Measurements from ENCODE around the gene MYO18A. TPM values are rescaled to one million over a fixed set of nuclear protein-coding genes. Genes with fewer than 3 reads are reported as not detected.

The MYO18A gene
- total and polyA plus RNA-seq, 5 experiments from 2014 or later, result 4.6 to 69.3 (median 12.6) TPM

- no peaks in the 10 kb centered on the region for H3K9me3 Mint-ChIP-seq
- H3K36me3 Mint-ChIP-seq, result peaks cover 0 to 3% (median 0%) of the 10 kb centered on the region in 3 donors
- peaks cover 3 to 26% (median 9%) of the 10 kb centered on the region in 5 donors for H3K27me3 Mint-ChIP-seq
- DNase-seq, result no peak
- H3K4me3 Mint-ChIP-seq, result no peak overlapping the region
- POLR2A ChIA-PET, result no interaction called here
- ATAC-seq, result no peak
- H3K27ac Mint-ChIP-seq, result no peak overlapping the region
- peaks cover 5 to 23% (median 7%) of the 10 kb centered on the region in 4 donors for H3K4me1 Mint-ChIP-seq
Measured at GRCh38 chr17:29041571-29041970, 138.6 kb downstream of the MYO18A start.

- Mint-ChIP-seq H3K4me3 (no peak overlapping the region), H3K27ac (no peak overlapping the region), H3K27me3 (peaks cover 2 to 26% (median 4%) of the 10 kb centered on the region in 5 donors), H3K4me1 (peaks cover 5 to 23% (median 7%) of the 10 kb centered on the region in 4 donors), H3K36me3 (peaks cover 0 to 3% (median 0%) of the 10 kb centered on the region in 3 donors), H3K9me3 (peaks cover 0 to 2% (median 0%) of the 10 kb centered on the region in 9 donors)
- ATAC-seq (no peak), DNase-seq (no peak)
- POLR2A ChIA-PET, result no interaction called here
Measured at GRCh38 chr17:29041091-29041490, 139.1 kb downstream of the MYO18A start.

- Mint-ChIP-seq H3K36me3 (peaks cover 1 to 4% (median 3%) of the 10 kb centered on the region in 3 donors), H3K9me3 (peaks cover 0 to 6% (median 5%) of the 10 kb centered on the region in 9 donors), H3K4me3 (no peak overlapping the region), H3K27me3 (peaks cover 6 to 29% (median 10%) of the 10 kb centered on the region in 5 donors), H3K4me1 (peaks cover 5 to 23% (median 7%) of the 10 kb centered on the region in 4 donors), H3K27ac (no peak overlapping the region)
- POLR2A ChIA-PET, result no interaction called here
- DNase-seq (no peak), ATAC-seq (no peak)
Measured at GRCh38 chr17:29039764-29040598, 140.2 kb downstream of the MYO18A start.

GRCh38 chr17:29038085-29038795 lies 142.0 kb downstream of the MYO18A start:
- POLR2A ChIA-PET, result interaction anchor here (0.6 kb wide), 1 partner anchor 52 kb away, joined by 3 read pairs; no protein-coding TSS in a partner anchor
- Mint-ChIP-seq H3K4me3 (no peak overlapping the region), H3K4me1 (peaks cover 5 to 13% (median 7%) of the 10 kb centered on the region in 4 donors), H3K27ac (no peak overlapping the region), H3K9me3 (peaks cover 5 to 23% (median 16%) of the 10 kb centered on the region in 9 donors), H3K36me3 (peaks cover 3 to 18% (median 6%) of the 10 kb centered on the region in 3 donors), H3K27me3 (peaks cover 12 to 36% (median 17%) of the 10 kb centered on the region in 5 donors)
- ATAC-seq (no peak), DNase-seq (no peak)

GRCh38 chr17:29037739-29038084 lies 142.5 kb downstream of the MYO18A start:
- no peak overlapping the region for H3K27ac Mint-ChIP-seq
- peaks cover 5 to 8% (median 5%) of the 10 kb centered on the region in 4 donors for H3K4me1 Mint-ChIP-seq
- H3K36me3 Mint-ChIP-seq, result peaks cover 3 to 22% (median 8%) of the 10 kb centered on the region in 3 donors
- ATAC-seq (no peak), DNase-seq (no peak)
- POLR2A ChIA-PET, result no interaction called here
- peaks cover 5 to 25% (median 16%) of the 10 kb centered on the region in 9 donors for H3K9me3 Mint-ChIP-seq
- H3K27me3 Mint-ChIP-seq, result peaks cover 12 to 36% (median 20%) of the 10 kb centered on the region in 5 donors
- no peak overlapping the region for H3K4me3 Mint-ChIP-seq

- H3K4me3 Mint-ChIP-seq, result no peak overlapping the region
- H3K36me3 Mint-ChIP-seq, result peaks cover 3 to 22% (median 8%) of the 10 kb centered on the region in 3 donors
- peaks cover 5 to 25% (median 16%) of the 10 kb centered on the region in 9 donors for H3K9me3 Mint-ChIP-seq
- peaks cover 16 to 45% (median 31%) of the 10 kb centered on the region in 5 donors for H3K27me3 Mint-ChIP-seq
- ATAC-seq, result no peak
- peak overlapping the region in 1 of 10 donors; percentile 26 for H3K27ac Mint-ChIP-seq
- DNase-seq, result no peak
- POLR2A ChIA-PET, result no interaction called here
- H3K4me1 Mint-ChIP-seq, result peaks cover 0 to 2% (median 0%) of the 10 kb centered on the region in 4 donors
Measured at GRCh38 chr17:29036584-29036983, 143.6 kb downstream of the MYO18A start.

GRCh38 chr17:29034510-29034909 lies 145.7 kb downstream of the MYO18A start:
- H3K27me3 Mint-ChIP-seq, result peaks cover 16 to 50% (median 36%) of the 10 kb centered on the region in 5 donors
- no peak for ATAC-seq
- DNase-seq, result no peak
- no peak overlapping the region for H3K27ac Mint-ChIP-seq
- H3K9me3 Mint-ChIP-seq, result peaks cover 5 to 25% (median 16%) of the 10 kb centered on the region in 9 donors
- no peak overlapping the region for H3K4me3 Mint-ChIP-seq
- POLR2A ChIA-PET, result no interaction called here
- H3K36me3 Mint-ChIP-seq, result peaks cover 3 to 22% (median 8%) of the 10 kb centered on the region in 3 donors
- peaks cover 0 to 2% (median 0%) of the 10 kb centered on the region in 4 donors for H3K4me1 Mint-ChIP-seq

GRCh38 chr17:29032857-29033197 lies 147.4 kb downstream of the MYO18A start:
- ATAC-seq, result no peak
- Mint-ChIP-seq H3K9me3 (peaks cover 5 to 25% (median 16%) of the 10 kb centered on the region in 9 donors), H3K36me3 (peaks cover 3 to 22% (median 8%) of the 10 kb centered on the region in 3 donors), H3K4me3 (no peak overlapping the region), H3K4me1 (peaks cover 0 to 2% (median 0%) of the 10 kb centered on the region in 4 donors), H3K27ac (no peak overlapping the region), H3K27me3 (peaks cover 13 to 55% (median 36%) of the 10 kb centered on the region in 5 donors)
- DNase-seq, result no peak
- POLR2A ChIA-PET, result no interaction called here

- Mint-ChIP-seq H3K27ac (no peak overlapping the region), H3K27me3 (peaks cover 13 to 56% (median 42%) of the 10 kb centered on the region in 5 donors), H3K9me3 (peaks cover 5 to 25% (median 16%) of the 10 kb centered on the region in 9 donors), H3K4me1 (peaks cover 0 to 2% (median 0%) of the 10 kb centered on the region in 4 donors), H3K4me3 (no peak overlapping the region), H3K36me3 (peaks cover 3 to 22% (median 8%) of the 10 kb centered on the region in 3 donors)
- POLR2A ChIA-PET, result no interaction called here
- ATAC-seq (no peak), DNase-seq (no peak)
Measured at GRCh38 chr17:29032013-29032856, 148.0 kb downstream of the MYO18A start.

- ATAC-seq, result no peak
- Mint-ChIP-seq H3K4me3 (no peak overlapping the region), H3K36me3 (peaks cover 3 to 22% (median 8%) of the 10 kb centered on the region in 3 donors), H3K27me3 (peaks cover 14 to 62% (median 49%) of the 10 kb centered on the region in 5 donors), H3K27ac (no peak overlapping the region), H3K4me1 (peaks cover 0 to 2% (median 0%) of the 10 kb centered on the region in 4 donors), H3K9me3 (peaks cover 5 to 25% (median 16%) of the 10 kb centered on the region in 9 donors)
- POLR2A ChIA-PET, result no interaction called here
- DNase-seq, result no peak
Measured at GRCh38 chr17:29031488-29031887, 148.7 kb downstream of the MYO18A start.

GRCh38 chr17:29024316-29024952 lies 155.8 kb downstream of the MYO18A start:
- H3K27me3 Mint-ChIP-seq, result peaks cover 17 to 64% (median 46%) of the 10 kb centered on the region in 5 donors
- H3K4me3 Mint-ChIP-seq, result no peak overlapping the region
- peaks cover 3 to 6% (median 4%) of the 10 kb centered on the region in 4 donors for H3K4me1 Mint-ChIP-seq
- POLR2A ChIA-PET, result no interaction called here
- no peak overlapping the region for H3K27ac Mint-ChIP-seq
- ATAC-seq, result no peak
- H3K9me3 Mint-ChIP-seq, result no peaks in the 10 kb centered on the region
- DNase-seq, result no peak
- H3K36me3 Mint-ChIP-seq, result peaks cover 0 to 8% (median 0%) of the 10 kb centered on the region in 3 donors

- H3K27ac Mint-ChIP-seq, result no peak overlapping the region
- H3K4me3 Mint-ChIP-seq, result no peak overlapping the region
- POLR2A ChIA-PET, result no interaction called here
- H3K4me1 Mint-ChIP-seq, result peaks cover 6 to 9% (median 8%) of the 10 kb centered on the region in 4 donors
- ATAC-seq (no peak), DNase-seq (no peak)
- H3K27me3 Mint-ChIP-seq, result peaks cover 25 to 80% (median 54%) of the 10 kb centered on the region in 5 donors
- H3K9me3 Mint-ChIP-seq, result no peaks in the 10 kb centered on the region
- peaks cover 0 to 8% (median 0%) of the 10 kb centered on the region in 3 donors for H3K36me3 Mint-ChIP-seq
Measured at GRCh38 chr17:29022074-29022473, 158.1 kb downstream of the MYO18A start.

All from naive thymus-derived CD8-positive, alpha-beta T cell (primary cell).